ENCODE data around the gene NUTM2B. TPM values are rescaled to one million over a fixed set of nuclear protein-coding genes. Genes with fewer than 3 reads are reported as not detected.
"Not testable (repeated sequence)": the region's sequence is repeated elsewhere in the genome, so short reads cannot be mapped to it uniquely, and the experiment has no call there.

The NUTM2B gene
- total RNA-seq, 1 donor from 2014 or later, result 0.85 TPM

GRCh38 chr10:79748510-79748909 is 45.5 kb downstream of the NUTM2B start:
- not testable (repeated sequence) for DNase-seq (ENCODE audit: low read depth)

GRCh38 chr10:79753601-79754000 is 50.6 kb downstream of the NUTM2B start:
- not testable (repeated sequence) for DNase-seq (ENCODE audit: low read depth)

- peak; percentile 21 for DNase-seq (ENCODE audit: low read depth)
These were observed 55.4 kb downstream of the NUTM2B start for GRCh38 chr10:79758297-79758993.

Other genes starting within 250 kb of the NUTM2B start
- 0.35 and 0.52 TPM in 2 replicates for gene EIF5AL1, start 190.7 kb upstream of the NUTM2B start, total RNA-seq
- not detected in 2 replicates for gene SFTPA2, start 142.8 kb upstream of the NUTM2B start, total RNA-seq
- gene SFTPA1, start 92.3 kb upstream of the NUTM2B start, total RNA-seq, result not detected in 2 replicates
- not detected in 2 replicates for gene NUTM2E, start 123.5 kb downstream of the NUTM2B start, total RNA-seq
- 0.30 TPM in 1 of 2 replicates, not detected in the other for gene SFTPD, start 245.9 kb downstream of the NUTM2B start, total RNA-seq